NOMO-1 (cell line): ENCODE data around the gene USP31.

Experiments used
- DNase-seq, 2 experiments: peaks; one replicate each; lab custom pipeline; 2025; ENCODE audit not compliant: unreplicated experiment in 2 of 2; lab: John Stamatoyannopoulos, UW

The USP31 gene

GRCh38 chr16:23149267-23149992 is at the start of gene USP31:
Gene USP31, minus strand, starts transcription at chr16:23149452. Its CDS starts 182 bp downstream, at chr16:23149270.
- peak; percentile 88 to 94 for DNase-seq

GRCh38 chr16:23196539-23196938 is 47.3 kb upstream of the USP31 start:
- DNase-seq = no peak

DNA sequence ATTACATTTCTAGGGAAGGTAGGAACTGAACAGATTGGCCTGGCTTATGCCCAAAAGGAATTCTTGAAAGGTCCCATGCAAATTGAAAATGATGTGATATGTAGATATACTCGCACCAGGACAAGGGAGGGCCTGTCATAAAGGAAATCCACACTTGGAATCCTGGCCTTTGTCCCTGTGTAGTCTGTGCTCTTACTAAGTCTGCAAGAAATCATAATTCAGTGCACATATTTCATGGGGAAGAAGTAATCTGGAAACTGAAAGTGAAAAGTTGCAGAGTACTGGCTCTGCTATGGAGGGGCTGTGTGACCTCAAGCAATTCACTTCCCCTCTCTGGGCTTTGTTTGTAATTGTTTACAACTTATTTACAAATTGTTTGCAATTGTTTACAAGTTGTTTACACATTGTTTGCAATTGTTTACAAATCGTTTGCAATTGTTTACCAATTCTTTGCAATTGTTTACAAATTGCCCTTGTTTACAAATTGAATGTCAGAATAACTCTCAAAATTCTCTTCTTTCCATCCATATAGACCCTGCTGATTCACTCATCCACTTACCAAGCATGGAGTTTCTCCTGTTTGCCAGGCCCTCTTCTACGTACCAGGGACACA is 46.2 kb upstream of the USP31 start:
- peak in 1 of 2 experiments; percentile 7 for DNase-seq

DNA sequence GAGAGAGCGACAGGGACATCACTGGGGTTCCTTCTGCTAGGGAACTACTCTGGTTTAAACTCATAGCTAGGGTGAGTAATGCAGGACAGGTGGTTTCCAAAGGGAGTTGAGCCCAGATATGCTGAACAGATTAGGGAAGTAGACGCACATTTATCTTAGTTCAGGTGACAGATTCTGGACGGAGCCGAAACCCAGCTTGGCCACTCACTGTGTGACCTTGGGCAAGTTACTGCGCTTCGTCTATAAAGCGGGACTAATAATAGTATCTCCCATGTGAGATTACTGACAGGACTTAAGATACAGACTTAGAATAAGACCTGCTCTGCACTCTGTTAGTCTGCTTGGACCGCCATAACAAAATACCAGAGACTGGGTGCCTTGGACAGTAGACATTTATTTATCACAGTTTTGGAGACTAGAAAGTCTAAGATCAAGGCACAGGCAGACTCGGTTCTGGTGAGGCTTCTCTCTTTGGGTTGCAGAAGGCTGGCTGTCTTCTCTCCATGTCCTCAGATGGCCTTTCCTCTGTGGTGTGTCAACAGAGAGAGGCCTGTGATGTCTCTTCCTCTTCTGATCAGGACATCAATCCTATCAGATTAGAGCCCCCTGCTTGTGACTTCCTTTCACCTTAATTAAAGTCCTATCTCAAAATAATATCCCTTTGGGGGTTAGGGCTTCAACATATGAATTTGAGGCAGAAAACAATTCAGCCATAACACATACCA is 45.4 kb upstream of the USP31 start:
- no peak for DNase-seq

GRCh38 chr16:23188911-23189310 is 39.7 kb upstream of the USP31 start:
- DNase-seq = no peak

DNA sequence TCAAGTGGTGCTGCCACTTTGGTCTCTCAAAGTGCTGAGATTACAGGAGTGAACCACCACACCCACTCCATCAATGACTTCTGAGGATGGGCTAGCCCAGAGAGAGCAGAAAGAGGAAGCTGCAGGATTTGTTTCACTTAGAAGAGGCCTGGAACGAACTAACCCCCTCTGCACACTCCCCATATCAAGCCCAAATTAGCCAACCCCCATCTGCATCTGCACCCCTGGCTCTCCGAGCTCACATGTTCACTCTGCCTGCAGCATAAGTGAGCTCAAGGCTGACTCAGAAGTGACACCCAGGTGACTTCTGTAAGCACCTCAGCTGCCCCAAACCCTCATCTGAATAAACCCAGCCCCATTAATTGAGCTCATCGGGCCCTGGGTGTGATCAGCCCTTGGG is 38.1 kb upstream of the USP31 start:
- no peak for DNase-seq

- DNase-seq = no peak
Measured at GRCh38 chr16:23186171-23186570, 36.9 kb upstream of the USP31 start.

DNA sequence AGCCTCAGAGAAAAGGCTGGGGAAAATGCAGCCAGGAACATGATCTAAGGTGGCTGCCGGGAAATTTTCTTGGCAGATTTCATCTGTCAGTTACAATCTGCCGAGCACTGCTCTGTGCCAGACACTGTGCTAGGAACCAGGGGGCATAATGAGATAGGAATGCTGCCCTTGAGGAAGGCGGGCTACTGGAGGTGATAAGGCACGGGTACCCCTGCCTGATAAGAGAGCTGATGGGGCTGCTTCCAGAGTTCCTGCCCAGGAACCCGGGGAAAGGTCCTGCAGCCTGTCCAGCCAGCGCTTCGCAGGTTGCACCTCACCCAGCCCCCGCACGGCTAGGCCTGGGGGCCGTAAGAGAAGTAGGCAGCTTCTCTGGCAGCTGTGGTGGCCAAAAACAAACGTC is 36.4 kb upstream of the USP31 start:
- DNase-seq = no peak

DNA sequence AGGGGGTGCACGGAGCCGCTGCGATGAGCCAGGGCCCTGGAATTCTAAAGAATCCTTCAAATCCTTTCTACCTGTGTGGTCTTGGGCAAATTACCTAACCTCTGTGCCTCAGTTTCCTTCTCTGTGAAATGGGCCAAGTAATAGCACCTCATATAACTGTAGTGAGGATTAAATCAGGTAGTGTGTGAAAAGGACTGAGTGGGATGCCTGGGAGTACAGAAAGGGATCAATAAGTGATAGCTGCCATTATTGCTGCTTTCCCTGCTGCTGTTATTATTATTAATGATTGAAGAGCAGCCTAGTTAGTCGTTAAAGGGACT is 34.3 kb upstream of the USP31 start:
- no peak for DNase-seq

DNA sequence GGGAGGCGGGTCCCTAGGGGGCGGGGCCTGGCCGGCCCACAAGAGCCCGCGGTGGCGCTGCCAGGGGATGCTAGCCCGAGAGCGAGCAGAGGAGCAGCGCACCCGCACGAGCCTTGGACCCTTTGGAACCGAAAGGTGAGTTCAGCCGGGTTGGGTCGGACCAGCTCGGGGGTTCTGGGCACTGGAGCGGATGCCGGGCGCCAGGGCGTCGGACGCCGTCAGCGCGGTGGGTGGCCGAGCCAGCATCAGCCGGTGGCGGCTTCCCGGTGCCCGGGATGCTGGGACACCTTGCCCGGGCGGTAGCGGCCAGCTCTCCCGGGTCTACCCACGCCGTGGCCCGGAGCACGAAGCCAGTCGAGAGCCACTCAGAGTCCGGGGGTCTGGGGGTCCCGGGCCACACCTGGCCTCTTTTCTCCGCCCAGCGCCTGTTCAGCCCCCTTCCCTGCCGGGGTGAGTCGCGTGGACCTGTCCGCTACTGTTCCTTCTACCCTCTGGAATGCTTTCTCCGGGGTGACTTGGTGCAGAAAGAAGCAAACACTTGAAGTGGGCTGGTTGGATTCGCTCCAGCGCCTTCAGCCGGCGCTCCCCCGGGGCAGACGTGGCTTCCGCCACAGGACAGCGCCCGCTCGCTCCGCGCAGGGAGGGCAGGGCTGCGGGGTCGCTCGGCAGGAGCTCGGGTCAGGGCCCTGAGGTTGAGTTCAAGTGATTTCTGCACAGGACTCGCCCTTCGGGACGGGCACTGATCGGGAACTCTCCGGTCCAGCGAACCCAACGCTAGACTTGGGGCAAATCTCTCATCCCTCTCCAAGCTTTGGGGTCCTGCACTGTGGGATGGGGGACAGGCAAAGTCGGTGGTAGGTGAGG is 33.7 kb upstream of the USP31 start, which contains the start of gene SCNN1G:
Gene SCNN1G (plus strand): TSS at position 67 of the 864 bp plus-strand sequence. CDS start 3,527 bp downstream, outside the sequence.
- no peak for DNase-seq

- peak; percentile 27 to 41 for DNase-seq
Measured at GRCh38 chr16:23182206-23182678, 33.0 kb upstream of the USP31 start.

- no peak for DNase-seq
Measured at GRCh38 chr16:23181506-23181905, 32.3 kb upstream of the USP31 start.

- DNase-seq = no peak
Measured at GRCh38 chr16:23175651-23176050, 26.4 kb upstream of the USP31 start.

DNA sequence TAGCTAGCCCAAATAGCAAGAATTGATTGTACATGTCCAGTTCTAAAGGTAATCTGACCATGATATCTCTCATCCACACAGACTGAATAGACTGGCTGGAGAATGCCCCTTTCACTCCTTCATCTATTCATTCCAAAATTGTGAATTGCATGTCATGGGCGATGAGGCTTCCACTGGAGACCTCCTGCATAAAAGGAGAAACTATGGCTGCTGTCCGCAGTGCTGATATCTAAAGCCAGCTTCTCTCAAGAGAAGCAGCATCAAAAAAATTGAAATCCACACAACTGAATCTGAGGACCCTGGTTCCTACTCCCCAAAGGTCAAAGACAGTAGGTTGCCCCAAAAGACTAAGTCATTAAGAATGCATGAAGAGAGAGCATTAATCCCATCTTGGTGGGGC is 25.4 kb upstream of the USP31 start:
- DNase-seq = no peak

GRCh38 chr16:23172994-23173393 is 23.7 kb upstream of the USP31 start:
- no peak for DNase-seq

DNA sequence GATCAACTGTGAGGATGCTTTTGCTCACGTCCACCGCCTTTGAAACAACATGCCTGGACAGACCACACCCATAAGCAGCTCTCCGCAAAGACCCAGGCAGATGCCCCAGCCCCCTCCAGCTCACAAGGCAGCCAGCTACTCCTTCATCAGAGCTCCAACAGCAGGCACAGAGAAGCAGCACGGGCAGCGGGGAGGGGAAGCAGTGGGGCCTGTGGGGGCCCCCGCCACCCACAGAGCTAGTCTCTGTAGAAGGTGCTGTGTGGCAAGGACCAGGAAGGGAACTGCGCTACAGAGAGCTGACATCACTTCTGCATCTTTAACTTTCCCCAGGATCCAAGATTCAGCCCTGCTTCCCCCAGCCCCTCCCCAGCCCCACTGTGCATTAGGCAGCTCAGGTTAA is 23.3 kb upstream of the USP31 start:
- no peak for DNase-seq

- no peak for DNase-seq
Measured at GRCh38 chr16:23164736-23165135, 15.5 kb upstream of the USP31 start.

DNA sequence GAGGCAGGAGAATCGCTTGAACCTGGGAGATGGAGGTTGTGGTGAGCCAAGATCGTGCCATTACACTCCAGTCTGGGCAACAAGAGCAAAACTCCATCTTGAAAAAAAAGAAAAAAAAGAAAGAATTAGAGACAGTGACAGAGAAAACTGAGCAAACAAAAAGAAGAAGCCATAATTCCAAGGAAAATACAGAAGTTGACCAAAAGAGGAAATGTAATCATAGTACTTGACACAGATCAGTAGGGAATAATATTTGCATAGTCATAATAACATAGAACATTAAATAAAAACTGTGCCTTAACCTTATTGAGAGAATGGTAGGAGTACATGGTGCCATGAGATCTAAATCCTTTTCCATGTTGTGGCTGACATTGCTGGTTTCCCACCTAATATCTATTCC is 14.7 kb upstream of the USP31 start:
- no peak for DNase-seq

DNA sequence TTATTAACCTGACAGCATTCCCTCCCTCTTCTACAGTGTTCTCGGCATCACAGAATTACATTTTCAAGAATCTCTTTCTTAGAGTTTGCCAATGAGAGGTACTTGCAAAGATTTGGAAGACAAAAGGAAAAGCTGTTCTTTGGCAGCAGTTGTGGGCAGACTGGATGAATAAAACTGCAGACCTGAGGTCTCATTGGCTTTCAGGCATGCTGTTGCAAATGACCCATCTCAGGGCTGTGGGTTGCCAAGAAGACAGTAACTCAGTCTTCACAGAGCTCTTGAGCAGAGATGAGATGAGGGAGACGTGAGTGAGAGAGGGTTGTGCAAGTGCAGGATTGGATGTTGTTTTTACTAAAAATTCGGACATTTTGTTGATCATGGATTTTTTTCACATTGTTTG is 11.3 kb upstream of the USP31 start:
- no peak for DNase-seq

DNA sequence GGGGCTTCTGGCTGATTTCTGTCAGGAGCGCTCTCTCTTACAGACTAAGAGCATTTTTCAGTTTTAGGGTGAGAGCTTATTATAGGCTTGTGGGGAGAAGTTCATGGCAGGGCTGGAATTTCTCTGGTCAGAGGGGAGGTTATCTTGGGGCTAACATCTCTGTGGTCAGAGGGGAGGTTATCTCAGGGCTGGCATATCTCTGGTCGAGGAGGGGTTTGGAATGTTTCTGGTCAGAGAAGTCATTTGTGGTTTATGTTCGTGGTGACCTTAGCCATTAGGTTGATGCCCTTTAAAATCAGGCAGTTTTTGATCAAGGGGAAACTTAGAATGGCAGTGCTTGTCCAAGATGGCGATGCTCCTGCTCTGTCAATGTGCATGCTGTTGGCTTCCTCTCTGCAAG is 10.8 kb upstream of the USP31 start:
- DNase-seq = no peak

GRCh38 chr16:23158114-23158513 is 8.9 kb upstream of the USP31 start:
- DNase-seq = no peak
